HG03135 (cell line): ENCODE data around the gene ZDHHC7.

Source experiments
- ATAC-seq: cut with Tn5 transposase; IDR thresholded peaks from one replicate; pipeline ENCODE4 v1.9.1; 2021; ENCODE audit warnings: mild to moderate bottlenecking, moderate library complexity; ENCODE audit not compliant: unreplicated experiment

The ZDHHC7 gene

DNA sequence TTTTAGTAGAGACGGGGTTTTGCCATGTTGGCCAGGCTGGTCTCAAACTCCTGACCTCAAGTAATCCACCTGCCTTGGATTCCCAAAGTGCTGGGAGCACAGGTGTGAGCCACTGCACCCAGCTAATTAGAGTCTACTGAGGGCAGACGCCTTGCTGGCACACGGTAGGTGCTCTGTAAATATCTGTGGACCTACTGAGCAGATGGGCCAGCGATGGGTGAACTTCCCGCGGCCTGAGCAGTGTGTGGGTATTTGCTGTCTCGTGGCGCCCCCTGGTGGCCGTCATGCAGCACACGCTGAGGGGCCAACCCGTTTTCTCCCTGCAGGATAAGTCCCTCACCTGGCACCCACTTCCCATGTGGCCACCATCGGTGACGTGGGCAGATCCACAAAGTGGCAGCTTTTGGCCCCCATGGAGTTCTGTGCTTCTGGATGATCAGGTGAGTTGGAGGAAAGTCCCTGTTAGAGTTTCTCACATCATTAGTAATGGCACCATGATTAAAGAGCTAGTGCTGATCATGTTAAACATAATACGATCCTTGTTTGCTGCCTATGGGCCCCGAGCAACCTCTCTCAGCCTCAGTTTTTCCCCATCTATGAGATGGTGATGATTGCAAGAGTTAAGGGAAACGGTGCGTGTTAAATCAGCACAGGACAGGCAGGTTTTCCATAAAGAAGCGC lies 40.7 kb downstream of the ZDHHC7 start:
- ATAC-seq: no peak

DNA sequence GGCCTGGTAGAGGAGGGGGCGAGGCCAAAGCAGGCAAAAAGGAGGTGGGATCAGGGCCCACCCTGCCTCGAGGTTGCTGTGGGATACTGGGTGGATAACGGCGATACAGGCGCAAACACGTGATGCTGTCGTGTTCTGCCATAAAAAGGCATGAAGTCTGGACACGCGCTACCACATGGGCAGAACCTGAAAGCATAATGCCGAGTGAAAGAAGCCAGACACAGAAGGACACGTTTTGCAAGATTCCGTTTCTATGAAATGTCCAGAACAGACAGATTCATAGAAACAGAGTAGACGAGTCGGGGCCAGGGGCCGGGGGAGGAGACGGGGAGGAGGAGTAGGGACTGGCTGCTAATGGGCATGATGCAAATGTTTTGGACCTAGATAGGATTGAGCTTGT lies 43.5 kb downstream of the ZDHHC7 start:
- ATAC-seq: no peak

DNA sequence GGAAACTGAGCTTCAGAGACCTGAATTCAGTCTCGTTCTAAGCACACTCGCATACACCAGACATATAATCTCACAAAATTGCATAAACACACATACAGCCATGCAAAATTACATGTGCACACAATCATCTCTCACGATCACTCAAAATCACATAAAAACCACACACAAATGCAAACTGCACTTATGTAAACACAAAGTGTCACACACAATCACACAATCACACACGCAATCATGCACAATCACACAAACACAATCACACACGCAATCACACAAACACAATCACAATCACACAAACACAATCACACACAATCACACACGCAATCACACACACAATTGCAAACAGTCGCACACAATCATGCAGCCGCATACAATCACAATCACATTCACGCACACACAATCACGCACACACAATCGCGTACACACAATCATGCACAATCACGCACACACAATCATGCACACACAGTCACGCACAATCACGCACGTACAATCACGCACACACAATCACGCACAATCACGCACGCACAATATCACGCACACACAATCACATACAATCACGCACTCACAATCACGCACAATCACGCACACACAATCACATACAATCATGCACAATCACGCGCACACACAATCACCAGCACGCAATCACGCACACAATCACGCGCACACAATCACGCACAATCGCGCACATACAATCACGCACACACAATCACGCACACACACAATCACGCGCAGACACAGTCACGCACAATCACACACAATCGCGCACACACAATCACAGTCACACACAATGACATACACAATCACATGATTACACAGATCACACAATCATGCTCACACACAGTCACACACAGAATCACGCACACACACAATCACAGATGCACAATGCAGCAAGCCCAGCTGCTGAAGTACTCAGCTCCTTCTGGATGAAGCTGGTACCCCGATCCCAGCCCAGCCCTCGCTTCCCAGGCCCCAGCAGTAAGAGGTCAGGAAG lies 45.6 kb downstream of the ZDHHC7 start:
- ATAC-seq: no peak

DNA sequence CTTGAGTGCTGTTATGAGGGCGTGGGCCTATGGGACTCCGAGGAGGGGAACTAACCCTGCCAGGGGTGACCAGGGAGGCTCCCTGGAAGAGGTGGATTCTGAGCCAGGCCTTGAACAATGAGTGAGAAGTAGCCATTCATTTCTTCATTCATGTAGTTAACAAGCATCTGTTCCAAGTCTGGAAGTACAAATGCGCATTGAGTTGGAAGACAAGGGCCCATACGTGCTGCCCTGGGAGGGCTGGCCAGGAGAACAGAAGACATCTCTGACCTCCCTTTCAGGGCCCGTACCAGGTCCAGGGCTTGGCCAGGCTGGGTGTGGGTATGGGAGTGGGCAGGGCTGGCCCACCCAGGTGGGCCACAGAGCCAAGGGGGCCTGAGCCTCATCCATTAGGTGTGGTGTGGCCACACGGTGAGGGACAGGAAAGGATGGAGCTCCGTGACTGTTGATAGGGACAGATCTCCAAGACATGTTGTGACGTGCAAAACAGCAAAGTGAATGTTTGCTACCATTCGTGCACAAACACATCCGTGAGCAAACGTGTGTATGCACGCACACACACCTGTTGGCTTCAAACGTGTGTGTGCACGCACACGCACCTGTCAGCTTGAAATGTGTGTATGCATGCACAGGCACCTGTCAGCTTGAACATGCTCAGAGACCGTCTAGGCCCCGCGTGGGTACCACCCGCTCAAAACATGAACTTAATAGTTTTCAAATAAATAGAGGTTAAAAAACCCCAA lies 46.8 kb downstream of the ZDHHC7 start:
- no peak for ATAC-seq

DNA sequence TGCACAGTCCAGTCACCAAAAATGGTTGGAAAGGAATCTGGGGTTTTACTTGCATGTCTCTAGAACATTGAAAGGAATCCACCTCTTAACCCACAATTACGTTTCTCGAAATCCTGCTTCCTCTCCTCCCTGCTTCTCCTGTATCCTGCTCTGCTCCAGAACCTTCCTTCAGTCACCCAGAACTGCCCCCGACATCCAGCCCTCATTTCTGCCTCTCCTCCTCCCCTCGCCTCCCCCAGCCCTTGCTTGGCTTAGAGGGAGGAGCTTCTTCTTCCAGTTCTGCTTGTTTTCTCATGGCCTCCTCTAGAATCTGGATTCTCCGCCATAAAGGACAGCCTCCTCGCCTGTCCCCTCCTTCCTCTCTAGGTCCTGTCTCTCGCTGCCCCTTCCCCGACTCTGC lies 48.3 kb downstream of the ZDHHC7 start:
- ATAC-seq: no peak

DNA sequence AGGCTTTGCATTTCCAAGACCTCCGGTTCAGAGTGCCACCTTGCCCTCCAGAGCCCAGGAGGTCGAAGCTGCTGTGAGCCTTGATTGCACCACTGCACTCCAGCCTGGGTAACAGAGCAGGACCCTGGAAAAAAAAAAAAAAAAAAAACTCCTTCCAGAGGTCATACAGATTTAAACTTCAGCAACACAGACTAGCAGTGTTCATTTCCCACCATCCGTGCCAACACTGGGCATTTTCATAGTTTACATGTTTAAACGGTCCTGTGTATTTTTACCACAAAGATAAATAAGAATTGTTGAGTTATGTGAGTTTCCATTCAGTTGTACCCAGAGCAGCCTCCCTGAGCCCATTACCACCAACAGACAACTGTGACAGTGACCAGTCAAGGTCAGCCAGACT lies 50.4 kb downstream of the ZDHHC7 start:
- no peak for ATAC-seq

DNA sequence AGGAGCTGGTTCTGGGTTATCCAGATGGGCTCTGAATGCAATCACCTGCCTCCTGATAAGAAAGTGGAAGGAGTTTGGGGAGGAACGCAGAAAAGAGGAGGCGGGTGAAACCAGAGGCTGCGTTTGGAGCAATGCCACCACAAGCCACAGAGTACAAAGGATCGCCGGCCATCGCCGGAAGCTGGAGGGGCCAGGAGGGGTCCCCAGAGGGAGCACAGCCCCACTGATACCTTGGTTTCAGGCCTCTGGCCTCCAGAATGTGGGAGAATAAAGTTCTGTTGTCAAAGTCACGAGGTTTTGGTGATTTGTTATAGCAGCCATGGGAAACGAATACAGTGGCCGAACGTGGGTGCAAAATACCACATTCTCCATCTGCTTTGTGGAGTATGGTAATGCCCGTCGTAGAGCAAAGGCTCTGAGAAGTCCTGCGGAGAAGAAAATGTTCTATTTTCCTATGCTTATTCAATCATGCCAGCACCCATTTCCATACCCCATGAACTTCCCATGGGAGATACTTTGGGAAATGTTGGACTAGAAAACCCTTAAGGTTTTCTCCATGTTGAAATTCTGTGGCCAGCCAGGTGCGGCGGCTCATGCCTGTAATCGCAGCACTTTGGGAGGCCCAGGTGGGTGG lies 51.4 kb downstream of the ZDHHC7 start:
- no peak for ATAC-seq

DNA sequence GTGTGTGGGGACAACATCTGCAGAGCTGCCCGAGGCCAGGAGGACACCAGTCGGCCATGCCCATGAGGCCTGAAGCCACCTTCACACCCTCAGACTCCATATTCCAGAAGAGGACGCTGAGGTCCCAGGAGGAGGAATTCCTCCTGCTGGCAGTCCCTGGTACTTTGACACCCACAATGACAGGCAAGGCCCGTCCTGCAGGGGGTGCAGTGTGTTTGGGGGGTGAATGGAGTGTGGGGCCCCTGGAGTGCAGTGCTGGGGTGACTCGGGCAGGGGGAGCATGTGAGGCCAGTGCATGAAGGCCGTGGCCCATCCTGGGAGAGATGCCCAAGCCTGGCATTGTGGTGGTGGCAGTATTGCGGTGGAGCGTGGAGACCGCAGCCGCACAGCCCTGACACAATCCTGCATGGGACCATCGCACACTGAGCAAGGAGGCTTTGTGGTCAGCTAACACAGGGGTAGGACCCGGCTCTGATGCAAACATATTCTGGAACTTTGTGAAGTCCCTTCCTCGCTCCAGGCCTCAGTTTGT lies 52.2 kb downstream of the ZDHHC7 start:
- ATAC-seq: no peak

DNA sequence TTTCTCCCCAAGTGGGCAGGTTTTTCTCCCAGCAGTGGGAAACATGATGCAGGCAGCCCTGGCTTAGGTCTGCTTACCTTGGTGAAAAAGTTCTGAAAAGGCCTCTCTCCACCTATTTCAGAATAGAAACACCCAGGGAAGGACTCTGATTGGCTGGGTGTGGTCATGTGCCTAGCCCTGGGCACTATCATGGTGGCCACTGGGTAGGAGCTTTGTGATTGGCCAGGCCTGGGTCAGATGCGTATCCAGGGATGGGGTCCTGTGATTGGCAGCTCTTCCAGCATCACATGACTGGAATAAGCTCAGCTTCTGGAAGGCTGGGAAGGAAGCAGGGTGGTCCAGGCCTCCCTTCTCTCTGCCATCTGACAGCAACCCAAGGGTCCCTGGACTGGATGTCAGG lies 53.5 kb downstream of the ZDHHC7 start:
- ATAC-seq: no peak

DNA sequence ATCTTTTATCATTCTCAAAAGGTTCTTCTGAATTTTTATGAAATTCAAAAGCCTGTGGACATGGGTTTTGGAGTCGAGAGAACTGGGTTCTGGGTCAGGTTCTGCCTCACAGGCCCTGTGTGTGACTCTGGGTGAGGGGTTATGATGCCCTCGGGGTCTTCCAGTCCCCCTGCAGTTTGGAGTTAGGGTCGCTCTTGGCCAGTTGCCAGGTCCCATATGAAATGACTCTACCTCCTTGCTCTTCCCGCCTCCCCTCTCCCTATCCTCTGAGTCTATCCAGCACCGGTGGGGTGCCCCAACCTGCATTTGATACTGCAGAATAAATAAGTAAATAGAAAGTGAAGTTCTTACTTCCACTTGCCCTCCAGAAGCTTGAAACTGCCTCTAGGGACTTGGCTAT lies 54.1 kb downstream of the ZDHHC7 start:
- no peak for ATAC-seq

DNA sequence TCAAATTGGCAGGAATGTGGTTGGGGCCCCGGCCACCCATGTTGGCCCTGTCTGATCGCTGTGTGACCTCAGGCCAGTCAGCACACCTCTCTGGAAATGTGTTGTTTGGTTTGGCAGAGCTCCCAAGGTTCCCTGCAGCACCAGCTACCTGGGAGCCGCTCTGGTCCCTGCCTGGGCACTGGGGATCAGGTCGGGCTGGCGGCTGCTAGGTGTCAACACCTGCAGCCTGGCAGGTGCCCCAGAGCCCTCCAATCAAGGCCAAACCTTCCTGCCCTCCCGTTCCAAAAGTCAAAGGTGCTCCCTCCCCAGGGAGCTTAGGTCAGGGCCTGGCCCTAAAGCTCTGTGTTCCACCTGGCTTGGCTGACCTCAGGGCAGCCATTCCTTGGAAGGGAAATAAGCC lies 55.9 kb downstream of the ZDHHC7 start:
- no peak for ATAC-seq

DNA sequence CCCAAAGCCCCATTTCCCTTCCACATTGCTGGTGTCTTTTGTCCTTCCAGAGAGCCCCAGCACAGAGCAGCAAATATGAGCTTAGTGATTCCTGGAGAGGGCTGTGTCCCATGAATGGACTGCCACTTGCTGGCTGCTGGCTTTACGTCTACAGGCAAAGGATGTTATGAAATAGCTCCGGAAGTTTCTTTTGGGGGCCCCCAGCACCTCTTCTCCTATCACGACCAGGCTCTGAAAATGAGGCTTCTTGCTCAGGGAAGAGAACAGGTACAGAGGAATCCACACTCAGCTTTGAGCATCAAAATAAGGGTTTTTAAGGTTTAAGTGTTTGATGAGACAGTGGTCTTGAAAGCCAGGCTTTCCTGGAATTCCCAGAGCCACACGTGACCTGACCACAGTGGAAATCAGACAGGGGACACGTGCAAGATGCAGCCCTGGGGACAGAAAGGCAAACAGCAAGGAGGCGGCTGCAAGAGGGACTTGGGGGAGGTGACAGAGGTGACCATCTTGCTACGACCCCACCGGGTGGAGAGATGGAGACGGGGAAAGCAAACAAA lies 58.1 kb downstream of the ZDHHC7 start:
- ATAC-seq: no peak

DNA sequence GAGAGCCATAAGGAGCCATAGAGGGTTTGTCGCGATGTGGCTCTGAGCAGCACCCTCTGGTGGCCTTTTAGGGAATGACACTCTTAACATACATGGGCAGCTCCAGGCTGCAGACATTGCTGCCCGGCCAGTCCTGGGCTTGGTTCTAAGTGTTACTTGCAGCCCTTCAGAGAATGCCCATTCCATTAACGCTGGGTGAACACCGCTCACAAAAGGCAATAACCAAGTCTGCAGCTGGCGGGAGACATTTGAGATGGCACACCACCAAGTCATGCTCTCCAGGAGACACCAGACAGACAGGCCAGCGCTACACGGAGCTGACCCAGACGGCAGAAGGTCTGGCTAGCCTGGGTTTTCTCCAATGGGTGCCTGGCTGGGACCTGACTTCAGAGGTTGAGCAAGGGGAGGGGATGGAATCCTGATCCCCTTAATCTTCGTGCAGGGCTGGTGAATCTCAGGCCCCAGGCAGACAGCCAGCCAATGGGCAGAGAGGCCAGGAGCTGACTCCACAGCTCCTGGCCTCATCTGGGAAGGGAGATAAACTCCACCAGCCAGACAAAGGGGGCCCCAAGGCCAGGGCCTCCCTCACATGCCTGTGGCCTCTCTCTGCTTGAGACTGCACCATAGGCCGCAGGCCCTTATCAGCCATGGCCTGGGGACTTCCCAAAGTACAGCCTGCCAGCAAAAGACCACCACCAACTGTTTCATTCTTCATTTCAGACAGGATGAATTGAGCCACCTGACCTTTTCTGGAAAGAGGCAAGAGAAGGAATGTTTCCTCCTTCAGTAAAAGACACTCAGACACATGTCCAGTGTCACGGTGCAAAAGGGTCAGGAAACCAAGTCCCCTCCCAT lies 58.8 kb downstream of the ZDHHC7 start:
- ATAC-seq: no peak

DNA sequence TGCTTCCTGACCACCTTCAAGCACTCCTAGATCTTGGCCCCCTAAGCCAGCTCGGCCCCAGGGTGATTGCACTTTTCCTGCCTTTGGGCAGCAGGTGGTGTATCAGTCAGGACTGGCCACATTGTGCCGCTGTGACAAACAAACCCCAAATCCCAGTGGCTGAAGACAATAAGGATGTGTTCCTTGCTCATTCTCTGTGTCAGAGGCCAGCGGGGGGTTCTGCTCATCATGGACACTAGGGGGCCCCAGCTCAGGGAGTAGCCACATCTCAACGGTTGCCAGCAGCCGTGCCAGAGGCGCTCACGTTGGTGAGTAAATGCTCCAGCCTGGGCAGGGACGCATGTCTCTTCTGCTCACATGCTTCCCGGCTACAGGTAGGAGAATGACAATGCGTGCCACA lies 60.4 kb downstream of the ZDHHC7 start:
- no peak for ATAC-seq

DNA sequence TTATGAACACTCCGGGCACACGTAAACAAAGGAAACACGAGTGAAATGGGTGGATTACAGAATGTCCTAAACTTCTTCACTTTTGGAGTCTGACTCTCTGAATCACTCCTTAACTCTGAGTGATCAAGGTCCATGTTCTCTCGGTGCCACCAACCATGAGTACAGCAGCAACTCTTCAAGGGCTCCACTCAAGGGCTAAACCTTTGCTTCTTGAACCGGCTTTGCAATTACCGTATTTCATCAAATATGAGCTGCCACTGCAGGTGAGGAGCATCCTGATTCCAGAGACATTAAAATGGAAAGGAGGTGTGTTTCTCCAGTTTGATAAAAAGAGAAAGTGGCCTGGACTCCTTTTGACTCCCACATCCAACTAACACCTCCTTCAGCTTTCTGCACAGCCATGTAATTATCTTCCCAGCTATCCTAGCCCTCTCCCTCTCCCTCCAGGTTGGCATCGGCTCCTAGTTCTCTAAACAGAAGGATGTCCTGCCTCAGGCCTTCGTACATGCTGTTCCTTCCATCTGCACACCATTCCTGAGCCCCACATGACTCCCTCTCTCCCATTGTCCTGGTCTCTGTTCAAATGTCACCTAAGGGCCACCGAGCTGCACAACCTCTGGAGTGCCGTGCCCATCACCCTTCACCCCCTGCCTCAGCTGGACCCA lies 61.4 kb downstream of the ZDHHC7 start:
- no peak for ATAC-seq

DNA sequence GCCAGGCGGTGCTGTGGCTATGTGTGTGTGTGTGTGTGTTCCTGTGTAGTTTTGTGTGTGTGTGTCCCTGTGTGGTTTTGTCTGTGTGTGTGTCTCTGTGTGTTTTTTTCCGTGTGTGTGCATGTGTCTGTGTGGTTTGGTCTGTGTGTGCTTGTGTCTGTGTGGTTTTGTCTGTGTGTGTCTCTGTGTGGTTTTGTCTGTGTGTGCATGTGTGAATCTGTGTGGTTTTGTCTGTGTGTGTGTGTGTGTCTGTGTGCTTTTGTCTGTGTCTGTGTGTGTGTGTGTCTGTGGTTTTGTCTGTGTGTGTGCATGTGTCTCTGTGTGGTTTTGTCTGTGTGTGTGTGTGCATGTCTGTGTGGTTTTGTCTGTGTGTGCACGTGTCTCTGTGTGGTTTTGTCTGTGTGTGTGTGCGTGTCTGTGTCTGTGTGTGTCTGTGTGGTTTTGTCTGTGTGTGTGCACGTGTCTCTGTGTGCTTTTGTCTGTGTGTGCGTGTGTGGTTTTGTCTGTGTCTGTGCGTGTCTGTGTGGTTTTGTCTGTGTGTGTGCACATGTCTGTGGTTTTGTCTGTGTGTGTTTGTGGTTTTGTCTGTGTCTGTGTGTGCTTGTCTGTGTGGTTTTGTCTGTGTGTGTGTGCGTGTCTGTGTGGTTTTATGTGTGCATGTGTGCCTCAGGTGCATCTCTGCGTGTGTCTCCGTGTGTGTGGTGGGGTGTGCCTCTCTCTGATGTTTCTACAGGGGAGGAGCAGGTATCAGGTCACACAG lies 62.3 kb downstream of the ZDHHC7 start:
- no peak for ATAC-seq

DNA sequence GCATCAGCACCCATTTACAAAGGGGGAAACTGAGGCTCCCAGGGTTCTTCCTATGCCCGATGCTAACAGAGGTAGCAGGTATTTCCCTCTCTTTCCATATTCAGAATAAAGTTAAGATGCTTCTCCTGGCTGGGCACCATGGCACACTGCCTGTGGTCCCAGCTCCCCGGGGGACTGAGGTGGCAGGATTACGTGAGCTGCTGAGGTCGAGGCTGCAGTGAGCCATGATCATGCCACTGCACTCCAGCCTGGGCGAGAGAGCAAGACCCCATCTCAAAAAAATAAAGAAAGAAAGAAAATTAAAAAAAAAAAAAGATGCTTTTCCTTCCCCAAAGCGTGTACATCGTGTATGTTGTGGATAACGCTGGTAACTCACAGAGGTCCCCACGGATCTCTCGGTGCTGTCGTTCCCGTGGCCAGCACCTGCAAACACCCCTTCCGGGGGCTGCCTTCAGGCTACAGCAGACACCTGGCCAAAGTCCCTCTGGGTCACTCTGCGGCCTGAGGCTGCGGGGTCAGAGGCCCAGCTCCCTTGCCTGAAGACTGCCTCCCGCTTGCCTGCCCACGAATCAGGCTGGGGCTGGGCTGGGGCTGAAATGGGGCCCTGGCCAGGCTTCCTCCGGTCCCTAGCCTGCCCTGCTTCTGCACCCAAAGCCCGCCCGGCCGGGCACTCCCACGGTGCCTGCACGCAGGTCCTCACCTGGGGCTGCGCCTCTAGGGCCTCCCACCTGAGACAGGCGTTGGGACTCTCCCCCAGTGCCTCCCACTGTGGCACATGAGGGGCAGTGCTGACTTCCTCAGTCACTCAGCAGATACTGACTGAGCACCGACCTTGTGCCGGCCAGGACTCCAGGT lies 63.1 kb downstream of the ZDHHC7 start:
- no peak for ATAC-seq
